GM13977 (cell line): ENCODE data around the gene UGT1A7.

Experiments
- DNase-seq: peaks from one replicate; pipeline ENCODE4 v3.0.0; 2012; ENCODE audit warnings: low spot score
- in situ Hi-C: fragments of 300-500 bp; cut with MboI; formaldehyde crosslinking; loops from one replicate; pipeline ENCODE4 v1.12.0; 2022; ENCODE audit warnings: low sequenced_read_pairs, low pct_unique_long_range_greater_than_20kb, mixed read lengths, inconsistent platforms; ENCODE audit not compliant: unreplicated experiment
- TF ChIP-seq, protein P1 (sequence below): IDR thresholded peaks from 2 replicates; pipeline ENCODE4 v1.5.1; 2012; ENCODE audit warnings: mild to moderate bottlenecking, control low read depth; ENCODE audit not compliant: insufficient read depth; ENCODE audit errors: extremely low read depth, missing control alignments

UGT1A7 gene

DNA sequence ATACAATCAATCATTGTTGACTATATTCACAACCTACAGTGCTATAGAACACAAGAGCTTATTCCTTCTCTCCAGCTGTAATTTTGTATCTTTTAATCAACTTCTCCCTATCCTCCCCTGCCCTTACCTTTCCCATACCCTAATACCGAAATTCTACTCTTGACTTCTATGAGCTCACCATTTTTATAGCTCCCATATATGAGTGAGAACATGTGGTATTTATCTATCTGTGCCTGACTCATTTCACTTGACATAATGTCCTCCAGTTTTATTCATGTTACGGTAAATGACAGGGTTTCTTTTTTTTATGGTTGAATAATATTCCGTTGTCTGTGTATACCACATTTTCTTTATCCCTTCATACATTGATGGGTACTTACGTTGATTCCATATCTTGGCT is 99.1 kb downstream of the UGT1A7 start:
- no peak for DNase-seq
- TF ChIP-seq, protein P1, sequence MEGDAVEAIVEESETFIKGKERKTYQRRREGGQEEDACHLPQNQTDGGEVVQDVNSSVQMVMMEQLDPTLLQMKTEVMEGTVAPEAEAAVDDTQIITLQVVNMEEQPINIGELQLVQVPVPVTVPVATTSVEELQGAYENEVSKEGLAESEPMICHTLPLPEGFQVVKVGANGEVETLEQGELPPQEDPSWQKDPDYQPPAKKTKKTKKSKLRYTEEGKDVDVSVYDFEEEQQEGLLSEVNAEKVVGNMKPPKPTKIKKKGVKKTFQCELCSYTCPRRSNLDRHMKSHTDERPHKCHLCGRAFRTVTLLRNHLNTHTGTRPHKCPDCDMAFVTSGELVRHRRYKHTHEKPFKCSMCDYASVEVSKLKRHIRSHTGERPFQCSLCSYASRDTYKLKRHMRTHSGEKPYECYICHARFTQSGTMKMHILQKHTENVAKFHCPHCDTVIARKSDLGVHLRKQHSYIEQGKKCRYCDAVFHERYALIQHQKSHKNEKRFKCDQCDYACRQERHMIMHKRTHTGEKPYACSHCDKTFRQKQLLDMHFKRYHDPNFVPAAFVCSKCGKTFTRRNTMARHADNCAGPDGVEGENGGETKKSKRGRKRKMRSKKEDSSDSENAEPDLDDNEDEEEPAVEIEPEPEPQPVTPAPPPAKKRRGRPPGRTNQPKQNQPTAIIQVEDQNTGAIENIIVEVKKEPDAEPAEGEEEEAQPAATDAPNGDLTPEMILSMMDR = no peak
- in situ Hi-C loops = no loop called here

DNA sequence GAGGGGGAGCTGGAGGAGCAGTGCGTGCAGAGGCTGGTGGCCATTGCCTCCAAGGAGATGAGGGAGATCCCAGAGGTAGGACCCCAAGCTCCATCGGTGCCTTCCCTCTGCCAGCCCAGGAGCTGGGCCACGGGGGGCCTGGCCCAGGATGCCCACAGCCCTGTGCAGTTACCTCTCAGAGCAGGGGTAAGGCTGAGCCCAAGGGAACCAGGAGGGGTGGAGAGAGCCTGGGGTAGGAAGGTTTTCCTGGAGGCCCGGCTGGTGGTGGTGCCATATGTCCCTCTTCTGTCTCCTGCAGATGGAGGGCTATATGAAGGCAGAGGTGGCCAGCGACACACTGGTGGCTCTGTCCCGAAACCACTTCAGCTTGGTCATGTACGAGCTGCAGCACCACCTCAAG is 107.9 kb downstream of the UGT1A7 start:
- in situ Hi-C loops = no loop called here
- TF ChIP-seq, protein P1 = no peak
- DNase-seq = no peak

DNA sequence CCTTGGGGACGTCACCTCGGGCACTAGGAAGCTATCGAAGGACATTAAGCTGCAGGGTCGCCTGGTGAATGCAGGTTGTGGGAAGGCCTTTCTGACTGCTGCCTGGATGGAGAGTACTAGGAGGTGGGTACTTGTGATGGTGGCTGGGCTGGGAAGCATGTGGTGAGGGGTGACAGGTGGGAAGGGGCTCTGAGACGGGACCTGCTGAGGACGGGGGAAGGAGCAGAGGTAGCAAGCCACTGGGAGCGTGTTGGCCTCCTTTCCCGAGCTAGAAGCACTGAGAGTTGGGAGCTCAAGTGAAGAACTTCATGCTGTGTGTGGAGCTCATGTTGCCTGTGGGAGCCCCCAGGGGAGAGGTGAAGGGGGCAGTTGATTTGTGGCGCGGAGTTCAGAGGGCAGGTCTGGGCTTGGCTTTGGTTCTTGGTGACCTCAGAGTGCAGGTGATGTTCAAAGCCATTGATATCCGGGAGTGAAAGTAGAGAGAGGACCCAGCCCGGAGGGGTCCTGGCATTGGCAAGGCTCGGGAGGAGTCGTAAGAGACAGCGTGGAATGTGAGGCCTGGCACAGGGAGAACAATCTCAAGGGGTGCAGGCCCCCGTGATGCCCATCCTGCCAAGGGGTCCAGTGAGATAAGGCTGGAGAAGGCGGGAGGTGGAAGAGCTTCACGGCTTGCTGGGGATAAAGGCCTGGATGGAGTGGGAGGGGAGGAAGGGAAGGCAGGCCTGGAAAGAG is 109.6 kb downstream of the UGT1A7 start:
- DNase-seq = no peak
- TF ChIP-seq, protein P1 = no peak
- in situ Hi-C loops = no loop called here

DNA sequence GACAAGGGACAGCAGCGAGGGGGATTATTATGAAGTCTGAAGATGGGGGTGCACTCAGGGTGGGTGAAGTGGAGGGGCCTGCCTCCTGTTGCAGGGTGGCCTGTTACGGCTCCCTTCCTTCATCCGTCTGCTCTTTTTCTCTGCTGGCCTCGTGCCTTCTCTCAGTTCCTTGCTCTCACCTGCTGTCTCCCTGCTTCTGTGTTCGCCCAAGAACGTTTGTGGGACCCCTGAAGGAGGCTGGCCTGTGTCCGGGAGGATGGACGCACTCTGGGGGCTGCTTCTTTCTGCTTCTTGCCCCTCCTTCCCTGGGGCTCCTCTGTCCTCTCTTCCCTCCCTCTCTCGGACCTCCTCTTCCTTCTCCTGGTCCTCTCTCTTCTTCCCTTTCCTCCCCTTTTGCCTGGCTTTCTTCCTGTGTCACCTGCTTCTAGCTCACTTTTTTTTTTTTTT is 110.2 kb downstream of the UGT1A7 start:
- TF ChIP-seq, protein P1 = no peak
- in situ Hi-C loops = no loop called here
- DNase-seq = no peak

DNA sequence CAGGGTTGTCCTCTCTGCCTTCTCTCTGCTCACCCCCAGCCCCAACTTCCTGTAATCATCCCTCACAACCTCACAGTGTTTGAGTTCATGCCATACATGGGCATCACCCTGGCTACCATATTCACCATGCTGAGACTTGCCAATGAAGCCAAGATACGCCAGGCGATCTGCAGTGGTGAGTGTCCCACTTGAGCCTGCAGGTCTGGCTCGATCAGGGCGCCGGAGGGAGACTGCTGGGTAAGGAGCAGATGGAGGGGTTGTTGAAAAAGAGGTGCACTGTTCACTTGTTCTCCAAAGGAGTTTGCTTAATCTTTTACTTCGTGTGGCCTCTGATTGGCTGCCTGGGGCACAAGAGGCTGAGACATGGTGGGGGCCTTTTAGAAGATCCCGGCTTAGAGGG is 111.0 kb downstream of the UGT1A7 start:
- in situ Hi-C loops = no loop called here
- DNase-seq = no peak
- TF ChIP-seq, protein P1 = no peak

DNA sequence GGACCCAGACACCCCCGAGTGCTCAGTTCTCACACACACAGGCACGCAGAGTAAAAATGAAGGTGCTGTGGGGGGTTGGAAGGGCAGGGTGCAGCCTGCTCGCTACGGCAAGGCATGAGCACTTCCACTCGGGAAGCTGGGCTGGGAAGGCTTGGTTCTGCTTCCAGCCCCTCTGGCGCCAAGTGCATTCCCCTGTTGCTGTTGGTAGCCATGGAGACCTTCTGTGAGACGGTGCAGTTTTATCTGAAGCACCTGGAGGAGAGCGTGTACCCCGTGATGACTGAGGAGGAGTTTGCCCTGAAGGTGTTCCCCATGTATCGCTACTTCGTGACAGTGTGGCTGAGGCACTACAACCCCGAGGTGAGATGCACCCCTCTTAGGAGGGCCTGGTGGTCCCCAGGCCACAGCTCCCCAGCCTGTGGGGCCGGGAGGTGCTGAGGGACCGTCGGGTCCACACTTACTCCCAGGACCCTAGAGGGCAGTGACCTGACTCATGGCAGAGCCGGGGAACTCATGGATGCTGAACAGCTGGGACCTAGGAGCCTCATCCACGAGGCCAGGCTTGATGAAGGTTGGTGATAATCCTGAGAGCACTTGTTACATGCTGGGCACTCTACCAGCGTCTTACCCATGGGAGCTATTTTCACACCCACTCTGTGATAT is 111.9 kb downstream of the UGT1A7 start:
- TF ChIP-seq, protein P1 = no peak
- no peak for DNase-seq

More for the DNA sequence above, 111.9 kb downstream of the UGT1A7 start:
- in situ Hi-C loops = no loop called here
